SK-N-SH (cell line): ENCODE data around the gene INPP5B. TPM values are rescaled to one million over a fixed set of nuclear protein-coding genes. Genes with fewer than 3 reads are reported as not detected.
A peak's percentile ranks its signal among the peaks of the same experiment; 100 is the strongest.

Source experiments
- CTCF ChIA-PET: fragments of 300-600, 350-600 bp; formaldehyde crosslinking; extraction: SDS; loops from one replicate; lab custom pipeline; 2021; lab: Yijun Ruan, JAX
- POLR2A ChIA-PET: fragments of 350-600 bp; sonication (Branson Sonifier 250); formaldehyde crosslinking; extraction: SDS; loops from one replicate; lab custom pipeline; 2020; ENCODE audit warnings: antibody characterized with exemption, inconsistent platforms; lab: Yijun Ruan, JAX
- DNase-seq: peaks from one replicate; pipeline ENCODE4 v3.0.0; 2012
- H2AFZ ChIP-seq: fragments of 200-600 bp; sonication (generic); 2 replicates; pipeline ENCODE4 v1.8.1; 2016; ENCODE audit warnings: antibody characterized with exemption, mild to moderate bottlenecking, low read depth
- H3F3A ChIP-seq: fragments of 200-600 bp; sonication (generic); replicated peaks from 2 replicates; pipeline ENCODE3; 2016; ENCODE audit warnings: antibody characterized with exemption, mild to moderate bottlenecking; ENCODE audit not compliant: insufficient read depth
- H3K27ac ChIP-seq, 2 experiments: fragments of 200-500 bp in 1 of 2; fragments of 200-600 bp in 1 of 2; sonication (Bioruptor generic) in 1 of 2; sonication (generic), shearing (Covaris generic) in 1 of 2; 2 replicates each; pipeline versions ENCODE4 v1.5.1 to v1.6.1; 2014 to 2016; ENCODE audit warnings: low read depth in 2 of 2, inconsistent platforms in 1 of 2, low read length in 1 of 2, mild to moderate bottlenecking in 1 of 2, mixed read lengths in 1 of 2
- H3K27me3 ChIP-seq: fragments of 200-600 bp; sonication (generic), shearing (Covaris generic); 2 replicates; pipeline ENCODE4 v1.6.1; 2016; ENCODE audit warnings: mixed run types; ENCODE audit not compliant: insufficient read depth
- H3K36me3 ChIP-seq, 2 experiments: fragments of 200-500 bp in 1 of 2; fragments of 200-600 bp in 1 of 2; sonication (Bioruptor generic) in 1 of 2; sonication (generic) in 1 of 2; replicated peaks in 1 of 2; 2 replicates each; pipeline versions ENCODE3 to v1.5.1; 2014 to 2016; ENCODE audit warnings: low read length in 1 of 2, mild to moderate bottlenecking in 1 of 2; ENCODE audit not compliant: insufficient read depth in 2 of 2, control insufficient read depth in 1 of 2
- H3K4me1 ChIP-seq, 2 experiments: fragments of 200-500 bp in 1 of 2; fragments of 200-600 bp in 1 of 2; sonication (Bioruptor generic) in 1 of 2; sonication (generic), shearing (Covaris generic) in 1 of 2; 2 replicates each; pipeline versions ENCODE4 v1.5.1 to v1.6.1; 2014 to 2016; ENCODE audit warnings: low read depth in 1 of 2, low read length in 1 of 2, mixed run types in 1 of 2; ENCODE audit not compliant: insufficient read depth in 2 of 2, control insufficient read depth in 1 of 2
- H3K4me2 ChIP-seq: fragments of 200-600 bp; sonication (generic), shearing (Covaris generic); 2 replicates; pipeline ENCODE4 v1.6.1; 2017; ENCODE audit warnings: mixed run types
- H3K4me3 ChIP-seq, 2 experiments: fragments of 200-500 bp in 1 of 2; fragments of 200-600 bp in 1 of 2; sonication (Bioruptor generic) in 1 of 2; sonication (generic), shearing (Covaris generic) in 1 of 2; 2 replicates each; pipeline versions ENCODE4 v1.5.1 to v1.8.1; 2014 to 2016; ENCODE audit warnings: low read depth in 2 of 2, inconsistent platforms in 1 of 2, low read length in 1 of 2, mild to moderate bottlenecking in 1 of 2, mixed read lengths in 1 of 2, moderate library complexity in 1 of 2
- H3K79me2 ChIP-seq: fragments of 200-600 bp; sonication (generic); 2 replicates; pipeline ENCODE4 v1.8.1; 2017; ENCODE audit warnings: mild to moderate bottlenecking; ENCODE audit not compliant: insufficient read depth
- H3K9ac ChIP-seq: fragments of 200-600 bp; sonication (generic); 2 replicates; pipeline ENCODE4 v1.6.1; 2017; ENCODE audit warnings: mixed run types
- H3K9me2 ChIP-seq: fragments of 200-600 bp; sonication (generic); 2 replicates; pipeline ENCODE4 v1.6.1; 2017; ENCODE audit warnings: mixed run types
- H3K9me3 ChIP-seq: fragments of 200-600 bp; sonication (generic); 2 replicates; pipeline ENCODE4 v1.6.1; 2017; ENCODE audit warnings: mixed run types, mild to moderate bottlenecking, moderate library complexity
- H4K20me1 ChIP-seq: fragments of 200-600 bp; sonication (generic); 2 replicates; pipeline ENCODE4 v1.6.1; 2017; ENCODE audit warnings: mild to moderate bottlenecking, mixed run types; ENCODE audit not compliant: insufficient read depth
- EP300 ChIP-seq, 2 experiments: IDR thresholded peaks; 2 replicates each; pipeline versions ENCODE4 v1.4.0 to v1.6.1; 2012; ENCODE audit warnings: borderline replicate concordance in 1 of 2, low read depth in 1 of 2, low read length in 1 of 2
- FOSL2 ChIP-seq: IDR thresholded peaks from 2 replicates; pipeline ENCODE4 v1.4.0; 2012; ENCODE audit warnings: low read depth, mild to moderate bottlenecking, moderate library complexity, borderline replicate concordance
- FOXM1 ChIP-seq: IDR thresholded peaks from 2 replicates; pipeline ENCODE4 v1.4.0; 2012; ENCODE audit warnings: low read depth, mild to moderate bottlenecking
- JUND ChIP-seq: IDR thresholded peaks from 2 replicates; pipeline ENCODE4 v1.4.0; 2012
- MXI1 ChIP-seq: IDR thresholded peaks from 2 replicates; pipeline ENCODE4 v1.6.1; 2012; ENCODE audit warnings: mild to moderate bottlenecking, low read depth, low read length, improper control_type of control experiment
- PBX3 ChIP-seq: IDR thresholded peaks from 2 replicates; pipeline ENCODE4; 2012
- POLR2AphosphoS5 ChIP-seq: IDR thresholded peaks from 2 replicates; pipeline ENCODE4 v1.6.1; 2012; ENCODE audit warnings: low read depth, low read length
- RAD21 ChIP-seq: IDR thresholded peaks from 2 replicates; pipeline ENCODE4 v1.6.1; 2012; ENCODE audit warnings: mild to moderate bottlenecking, low read length
- SMC3 ChIP-seq: IDR thresholded peaks from 2 replicates; pipeline ENCODE4 v1.6.1; 2012; ENCODE audit warnings: low read depth, low read length, improper control_type of control experiment
- TCF12 ChIP-seq: IDR thresholded peaks from 2 replicates; pipeline ENCODE4 v1.4.0; 2012
- TEAD4 ChIP-seq: IDR thresholded peaks from 2 replicates; pipeline ENCODE4 v1.4.0; 2012; ENCODE audit warnings: mild to moderate bottlenecking, borderline replicate concordance; ENCODE audit not compliant: insufficient read depth
- USF2 ChIP-seq: fragments of 150-350 bp; IDR thresholded peaks from 2 replicates; pipeline ENCODE4 v1.6.1; 2017; ENCODE audit warnings: antibody characterized with exemption, low read length, low read depth, borderline replicate concordance
- YY1 ChIP-seq: IDR thresholded peaks from 2 replicates; pipeline ENCODE4 v1.4.0; 2012; ENCODE audit warnings: low read depth, mild to moderate bottlenecking
- WGBS: methylation state at CpG from one replicate; pipeline ENCODE4 v1.1.6; 2017; ENCODE audit warnings: low lambda C conversion rate; 5-methylcytosine and 5-hydroxymethylcytosine counted together
- polyA plus RNA-seq, 3 experiments: library from polyadenylated mRNA; depleted of rRNA; stranded (reverse); fragments of >200 nt; gene quantifications; 2 replicates each; pipeline ENCODE4 v1.2.3, GENCODE V29; 2012
- TF ChIP-seq, protein P1 (sequence below): IDR thresholded peaks from 2 replicates; pipeline ENCODE4 v1.4.0; 2012; ENCODE audit warnings: low read depth

INPP5B gene
- polyA plus RNA-seq, 1 of the 3 experiments (the other 2 are of a cell fraction), result 10.5 TPM

GRCh38 chr1:37946703-37947360 lies at the start of gene INPP5B (continued):
- TF ChIP-seq TEAD4 (no peak), YY1 (peak; percentile 63; the same call in 1 of the 2 replicates), RAD21 (no peak), JUND (no peak), TCF12 (no peak), MXI1 (peak; percentile 95), FOXM1 (no peak), SMC3 (no peak), EP300 (IDR thresholded peaks at IDR 0.05; ENCODE audit: borderline replicate concordance in 1 of 2, low read depth in 1 of 2, low read length in 1 of 2) (no peak), USF2 (0 out of 2 replicates have a peak, but pooled peaks have one; percentile 25), POLR2AphosphoS5 (no peak)

DNA sequence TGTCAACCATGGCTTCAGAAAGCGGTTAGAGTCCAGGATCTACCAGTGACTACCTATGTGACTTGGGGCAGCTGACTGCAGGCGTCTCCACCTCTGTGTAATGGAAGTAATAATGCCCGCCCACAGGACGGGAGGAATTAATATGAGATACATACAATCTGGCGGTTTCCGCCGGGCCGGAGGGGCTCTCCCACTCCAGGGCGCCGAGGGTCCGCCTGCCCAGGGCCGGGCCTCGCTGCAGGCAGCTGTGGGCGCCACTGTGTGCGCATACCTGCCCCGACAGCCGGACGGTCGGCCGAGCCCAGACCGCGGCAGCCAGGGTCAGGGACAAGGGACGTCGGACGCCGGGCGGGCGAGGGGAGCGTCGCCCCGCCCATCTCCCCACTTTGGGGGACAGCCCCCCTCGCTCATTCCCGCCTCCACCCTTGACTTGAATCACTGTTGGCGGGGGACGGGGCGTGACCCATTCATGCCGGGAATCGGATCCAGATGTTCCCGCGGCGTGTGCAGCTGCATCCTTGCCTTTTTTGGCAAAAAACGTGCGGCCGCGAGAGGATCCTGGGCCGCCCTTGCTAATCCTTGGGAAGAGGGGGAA lies 49.0 kb upstream of the INPP5B start:
- POLR2A ChIA-PET, result interaction anchor here (0.6 to 1.2 kb wide), 4 partner anchors 17 to 853 kb away, joined by 3 to 6 read pairs (median 3); partner anchors contain the start of gene UTP11
- Histone ChIP-seq H3K4me2 (peak overlapping the region; percentile 45; the same call in 1 of the 2 replicates), H3K4me3 (peak overlapping the region in 1 of 2 experiments; percentile 43; a peak in 2 of 4 replicates), H3K9me2 (no peaks in the 10 kb centered on the region), H2AFZ (no peak overlapping the region), H3K79me2 (peaks cover 21% of the 10 kb centered on the region; the same call in 1 of the 2 replicates), H3K36me3 (peaks cover 0 to 18% of the 10 kb centered on the region in 2 experiments), H4K20me1 (no peaks in the 10 kb centered on the region), H3K27me3 (no peaks in the 10 kb centered on the region), H3K27ac (peak overlapping the region in 1 of 2 experiments; percentile 84; a peak in 2 of 4 replicates), H3K9me3 (no peaks in the 10 kb centered on the region), H3K9ac (peak overlapping the region; percentile 17; the same call in 1 of the 2 replicates), H3K4me1 (peaks cover 28 to 30% of the 10 kb centered on the region in 2 experiments), H3F3A (peaks cover 31% of the 10 kb centered on the region)
- CTCF ChIA-PET, result interaction anchor here (1.0 kb wide), 1 partner anchor 23 kb away, joined by 3 read pairs; no protein-coding TSS in a partner anchor
- 65% methylated on average over 11 of the region's 46 CpGs for WGBS
- DNase-seq, result peak; percentile 86
- TF ChIP-seq POLR2AphosphoS5, result peak; percentile 41; the same call in 1 of the 2 replicates
- TF ChIP-seq PBX3, result peak; percentile 51; the same call in 1 of the 2 replicates
- TF ChIP-seq, protein P1, sequence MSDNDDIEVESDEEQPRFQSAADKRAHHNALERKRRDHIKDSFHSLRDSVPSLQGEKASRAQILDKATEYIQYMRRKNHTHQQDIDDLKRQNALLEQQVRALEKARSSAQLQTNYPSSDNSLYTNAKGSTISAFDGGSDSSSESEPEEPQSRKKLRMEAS, result peak; percentile 30; the same call in 1 of the 2 replicates
- peak; percentile 65 for TF ChIP-seq TCF12
- TF ChIP-seq YY1, result no peak
- no peak for TF ChIP-seq FOSL2
- TF ChIP-seq, all 33 proteins: peak for 4
